HepG2 (cell line): Measurements from ENCODE around the gene ZDHHC16. TPM values are rescaled to one million over a fixed set of nuclear protein-coding genes. Genes with fewer than 3 reads are reported as not detected.

ENCODE experiments used
- CC2D1A ChIP-seq: sonication (generic); formaldehyde crosslinking; IDR thresholded peaks from 2 replicates; pipeline ENCODE4 v1.8.1; 2023; ENCODE audit warnings: mild to moderate bottlenecking, missing genetic modification reagents
- ELF1 ChIP-seq: sonication (generic); formaldehyde crosslinking; IDR thresholded peaks from 2 replicates; pipeline ENCODE4 v1.4.0; 2020; ENCODE audit warnings: missing genetic modification reagents
- FOXA3 ChIP-seq: IDR thresholded peaks from 2 replicates; pipeline ENCODE4 v1.6.1; 2016; ENCODE audit warnings: missing genetic modification reagents, missing compliant biosample characterization
- GABPA ChIP-seq, 2 experiments: IDR thresholded peaks; 2 replicates each; pipeline ENCODE4 v1.6.1; 2011 to 2016; ENCODE audit warnings: low read depth in 2 of 2, low read length in 1 of 2, missing biosample characterization in 1 of 2, missing genetic modification characterization in 1 of 2
- GATA4 ChIP-seq: sonication (generic); IDR thresholded peaks from 2 replicates; pipeline ENCODE4 v1.6.1; 2016; ENCODE audit warnings: antibody characterized with exemption, low read depth, borderline replicate concordance
- MIER2 ChIP-seq: IDR thresholded peaks from 2 replicates; pipeline ENCODE4 v1.6.1; 2016; ENCODE audit warnings: missing biosample characterization, missing genetic modification reagents
- MIXL1 ChIP-seq: IDR thresholded peaks from 2 replicates; pipeline ENCODE4 v1.6.1; 2016
- MLLT10 ChIP-seq: sonication (generic); formaldehyde crosslinking; IDR thresholded peaks from 2 replicates; pipeline ENCODE4 v1.4.0; 2020; ENCODE audit warnings: missing genetic modification reagents
- MYNN ChIP-seq: sonication (generic); formaldehyde crosslinking; IDR thresholded peaks from 2 replicates; pipeline ENCODE4 v1.4.0; 2020; ENCODE audit warnings: mild to moderate bottlenecking, low read depth, missing genetic modification reagents
- NFE2 ChIP-seq: sonication (generic); formaldehyde crosslinking; IDR thresholded peaks from 2 replicates; pipeline ENCODE4 v1.4.0; 2020; ENCODE audit warnings: missing genetic modification reagents
- POLR2AphosphoS2 ChIP-seq: IDR thresholded peaks from 2 replicates; pipeline ENCODE4 v1.6.1; 2011; ENCODE audit warnings: low read depth, low read length, improper control_type of control experiment
- POLR2AphosphoS5 ChIP-seq: IDR thresholded peaks from 2 replicates; pipeline ENCODE4 v1.6.1; 2012; ENCODE audit warnings: low read depth, low read length
- PRPF4 ChIP-seq: fragments of 200-400 bp; formaldehyde crosslinking; IDR thresholded peaks from 2 replicates; pipeline ENCODE4 v1.6.1; 2016; ENCODE audit warnings: low read length, low read depth; ENCODE audit not compliant: poor library complexity, severe bottlenecking
- SIN3A ChIP-seq: IDR thresholded peaks from 2 replicates; pipeline ENCODE4 v1.6.1; 2011; ENCODE audit warnings: low read depth, mild to moderate bottlenecking, control low read depth, low read length, borderline replicate concordance
- THAP11 ChIP-seq: IDR thresholded peaks from 2 replicates; pipeline ENCODE4 v1.6.1; 2016; ENCODE audit warnings: missing biosample characterization, missing genetic modification reagents
- ZC3H4 ChIP-seq: sonication (generic); formaldehyde crosslinking; IDR thresholded peaks from 2 replicates; pipeline ENCODE4 v1.4.0; 2020; ENCODE audit warnings: missing genetic modification reagents, borderline replicate concordance
- ZNF256 ChIP-seq: sonication (generic); formaldehyde crosslinking; conservative IDR thresholded peaks from 2 replicates; pipeline ENCODE4 v1.4.0; 2020; ENCODE audit warnings: missing genetic modification reagents
- ZNF382 ChIP-seq: sonication (generic); formaldehyde crosslinking; IDR thresholded peaks from 2 replicates; pipeline ENCODE4 v1.5.0; 2020; ENCODE audit warnings: missing genetic modification reagents, mild to moderate bottlenecking, borderline replicate concordance
- ZNF850 ChIP-seq: sonication (generic); formaldehyde crosslinking; conservative IDR thresholded peaks from 2 replicates; pipeline ENCODE4 v1.9.0; 2021; ENCODE audit warnings: mild to moderate bottlenecking, missing genetic modification reagents
- polyA plus RNA-seq, 8 experiments: library from polyadenylated mRNA; depleted of rRNA in 3 of 8; stranded (reverse) in 7 of 8; unstranded in 1 of 8; fragments of >200 nt; fragmentation: Illumina TruSeq in 4 of 8; extraction: Trizol in 4 of 8; gene quantifications; 2 replicates each; pipeline versions ENCODE4 v1.2.1 to v1.2.3, GENCODE V29; 2011 to 2016; ENCODE audit warnings: low read depth in 4 of 8, missing spikeins in 1 of 8, mixed read lengths in 1 of 8; ENCODE audit not compliant: insufficient read depth in 1 of 8
- total RNA-seq, 5 experiments: library from RNA; depleted of rRNA; stranded (reverse); fragments of >200 nt; fragmentation: Illumina TruSeq; extraction: Trizol; gene quantifications; 2 replicates each; pipeline ENCODE4 v1.2.3, GENCODE V29; 2016; ENCODE audit warnings: low read depth in 1 of 5
- TF ChIP-seq, protein P1 (sequence below): sonication (generic); formaldehyde crosslinking; IDR thresholded peaks from 2 replicates; pipeline ENCODE4 v1.5.1; 2020; ENCODE audit warnings: mild to moderate bottlenecking, missing genetic modification reagents, moderate library complexity
- TF ChIP-seq, protein P2 (sequence below): sonication (generic); formaldehyde crosslinking; conservative IDR thresholded peaks from 2 replicates; pipeline ENCODE4 v1.8.1; 2023; ENCODE audit warnings: missing genetic modification reagents

Gene ZDHHC16
- total and polyA plus RNA-seq, 2 of the 13 experiments (the other 11 are each of a cell fraction or from before 2014, with no cell fraction given): 40.8 to 41.8 TPM

GRCh38 chr10:97428572-97428981 is 17.4 kb upstream of the ZDHHC16 start (continued):
- TF ChIP-seq, protein P1, sequence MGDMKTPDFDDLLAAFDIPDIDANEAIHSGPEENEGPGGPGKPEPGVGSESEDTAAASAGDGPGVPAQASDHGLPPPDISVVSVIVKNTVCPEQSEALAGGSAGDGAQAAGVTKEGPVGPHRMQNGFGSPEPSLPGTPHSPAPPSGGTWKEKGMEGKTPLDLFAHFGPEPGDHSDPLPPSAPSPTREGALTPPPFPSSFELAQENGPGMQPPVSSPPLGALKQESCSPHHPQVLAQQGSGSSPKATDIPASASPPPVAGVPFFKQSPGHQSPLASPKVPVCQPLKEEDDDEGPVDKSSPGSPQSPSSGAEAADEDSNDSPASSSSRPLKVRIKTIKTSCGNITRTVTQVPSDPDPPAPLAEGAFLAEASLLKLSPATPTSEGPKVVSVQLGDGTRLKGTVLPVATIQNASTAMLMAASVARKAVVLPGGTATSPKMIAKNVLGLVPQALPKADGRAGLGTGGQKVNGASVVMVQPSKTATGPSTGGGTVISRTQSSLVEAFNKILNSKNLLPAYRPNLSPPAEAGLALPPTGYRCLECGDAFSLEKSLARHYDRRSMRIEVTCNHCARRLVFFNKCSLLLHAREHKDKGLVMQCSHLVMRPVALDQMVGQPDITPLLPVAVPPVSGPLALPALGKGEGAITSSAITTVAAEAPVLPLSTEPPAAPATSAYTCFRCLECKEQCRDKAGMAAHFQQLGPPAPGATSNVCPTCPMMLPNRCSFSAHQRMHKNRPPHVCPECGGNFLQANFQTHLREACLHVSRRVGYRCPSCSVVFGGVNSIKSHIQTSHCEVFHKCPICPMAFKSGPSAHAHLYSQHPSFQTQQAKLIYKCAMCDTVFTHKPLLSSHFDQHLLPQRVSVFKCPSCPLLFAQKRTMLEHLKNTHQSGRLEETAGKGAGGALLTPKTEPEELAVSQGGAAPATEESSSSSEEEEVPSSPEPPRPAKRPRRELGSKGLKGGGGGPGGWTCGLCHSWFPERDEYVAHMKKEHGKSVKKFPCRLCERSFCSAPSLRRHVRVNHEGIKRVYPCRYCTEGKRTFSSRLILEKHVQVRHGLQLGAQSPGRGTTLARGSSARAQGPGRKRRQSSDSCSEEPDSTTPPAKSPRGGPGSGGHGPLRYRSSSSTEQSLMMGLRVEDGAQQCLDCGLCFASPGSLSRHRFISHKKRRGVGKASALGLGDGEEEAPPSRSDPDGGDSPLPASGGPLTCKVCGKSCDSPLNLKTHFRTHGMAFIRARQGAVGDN: no peak
- TF ChIP-seq FOXA3 (CRISPR knock-in tag) (no peak), PRPF4 (no peak), THAP11 (CRISPR knock-in tag) (no peak), MIXL1 (CRISPR knock-in tag) (no peak), NFE2 (no peak), MYNN (CRISPR knock-in tag) (no peak), POLR2AphosphoS5 (peak; percentile 35; the same call in 1 of the 2 replicates), GABPA (IDR thresholded peaks at IDR 0.05; ENCODE audit: low read depth, low read length) (no peak), GABPA (CRISPR knock-in tag; IDR thresholded peaks at IDR 0.05; ENCODE audit: low read depth) (0 out of 2 replicates have a peak, but pooled peaks have one; percentile 20), MLLT10 (CRISPR knock-in tag) (no peak), GATA4 (no peak), ELF1 (peak; percentile 42; the same call in 1 of the 2 replicates), ZNF382 (CRISPR knock-in tag) (no peak), CC2D1A (no peak), ZNF256 (CRISPR knock-in tag) (no peak), POLR2AphosphoS2 (no peak), ZC3H4 (CRISPR knock-in tag) (no peak), MIER2 (CRISPR knock-in tag) (no peak), SIN3A (0 out of 2 replicates have a peak, but pooled peaks have one; percentile 6), ZNF850 (CRISPR knock-in tag) (no peak)
- TF ChIP-seq, protein P2, sequence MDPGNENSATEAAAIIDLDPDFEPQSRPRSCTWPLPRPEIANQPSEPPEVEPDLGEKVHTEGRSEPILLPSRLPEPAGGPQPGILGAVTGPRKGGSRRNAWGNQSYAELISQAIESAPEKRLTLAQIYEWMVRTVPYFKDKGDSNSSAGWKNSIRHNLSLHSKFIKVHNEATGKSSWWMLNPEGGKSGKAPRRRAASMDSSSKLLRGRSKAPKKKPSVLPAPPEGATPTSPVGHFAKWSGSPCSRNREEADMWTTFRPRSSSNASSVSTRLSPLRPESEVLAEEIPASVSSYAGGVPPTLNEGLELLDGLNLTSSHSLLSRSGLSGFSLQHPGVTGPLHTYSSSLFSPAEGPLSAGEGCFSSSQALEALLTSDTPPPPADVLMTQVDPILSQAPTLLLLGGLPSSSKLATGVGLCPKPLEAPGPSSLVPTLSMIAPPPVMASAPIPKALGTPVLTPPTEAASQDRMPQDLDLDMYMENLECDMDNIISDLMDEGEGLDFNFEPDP (CRISPR knock-in tag): no peak
